ENCODE results near the gene MAPK12. TPM values are rescaled to one million over a fixed set of nuclear protein-coding genes. Genes with fewer than 3 reads are reported as not detected.

The MAPK12 gene
- total and polyA plus RNA-seq, 9 donors = 0.87 to 35.3 (median 23.3) TPM

DNA sequence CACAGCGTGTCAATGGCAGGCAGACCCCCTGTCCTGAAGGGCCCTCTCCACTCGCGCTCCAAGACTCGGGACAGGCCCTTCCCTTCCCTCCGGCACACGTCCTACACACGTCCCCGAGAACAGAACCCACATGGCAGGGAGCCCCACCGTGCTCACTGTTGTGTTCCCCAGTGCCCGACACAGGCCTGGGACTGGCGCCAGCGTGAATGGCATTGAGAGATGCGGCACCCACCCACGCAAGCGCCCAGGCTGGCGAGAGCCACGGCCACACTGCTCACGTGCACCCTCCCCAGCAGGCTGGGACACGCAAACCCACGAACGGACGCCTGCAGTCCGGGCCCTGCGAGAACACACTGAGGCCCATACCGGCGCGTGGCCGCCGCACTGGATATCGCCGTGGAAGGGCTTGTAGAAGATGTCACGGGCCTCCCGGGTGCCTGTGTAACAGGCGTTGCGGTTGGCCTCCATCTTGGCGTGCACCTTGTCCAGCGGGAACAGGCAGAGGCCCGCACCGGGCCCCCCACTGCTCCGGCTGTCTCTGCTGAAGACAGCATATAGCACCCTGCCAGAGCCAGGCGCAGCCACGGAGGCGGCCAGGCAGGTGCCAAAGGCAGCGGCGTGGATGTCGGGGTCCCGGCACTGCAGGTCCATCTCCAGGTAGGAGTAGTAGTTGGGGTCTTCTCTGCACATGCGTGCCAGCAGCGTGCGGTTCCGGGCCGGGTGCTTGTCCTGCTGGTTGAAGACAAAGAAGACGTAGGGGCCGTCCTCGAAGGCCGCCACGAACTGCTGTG is 27.9 kb upstream of the MAPK12 start:
- TF ChIP-seq EP300 (IDR thresholded peaks at IDR 0.05) (no peak), POLR2A (IDR thresholded peaks at IDR 0.05) (no peak)
- TF ChIP-seq, protein P1, sequence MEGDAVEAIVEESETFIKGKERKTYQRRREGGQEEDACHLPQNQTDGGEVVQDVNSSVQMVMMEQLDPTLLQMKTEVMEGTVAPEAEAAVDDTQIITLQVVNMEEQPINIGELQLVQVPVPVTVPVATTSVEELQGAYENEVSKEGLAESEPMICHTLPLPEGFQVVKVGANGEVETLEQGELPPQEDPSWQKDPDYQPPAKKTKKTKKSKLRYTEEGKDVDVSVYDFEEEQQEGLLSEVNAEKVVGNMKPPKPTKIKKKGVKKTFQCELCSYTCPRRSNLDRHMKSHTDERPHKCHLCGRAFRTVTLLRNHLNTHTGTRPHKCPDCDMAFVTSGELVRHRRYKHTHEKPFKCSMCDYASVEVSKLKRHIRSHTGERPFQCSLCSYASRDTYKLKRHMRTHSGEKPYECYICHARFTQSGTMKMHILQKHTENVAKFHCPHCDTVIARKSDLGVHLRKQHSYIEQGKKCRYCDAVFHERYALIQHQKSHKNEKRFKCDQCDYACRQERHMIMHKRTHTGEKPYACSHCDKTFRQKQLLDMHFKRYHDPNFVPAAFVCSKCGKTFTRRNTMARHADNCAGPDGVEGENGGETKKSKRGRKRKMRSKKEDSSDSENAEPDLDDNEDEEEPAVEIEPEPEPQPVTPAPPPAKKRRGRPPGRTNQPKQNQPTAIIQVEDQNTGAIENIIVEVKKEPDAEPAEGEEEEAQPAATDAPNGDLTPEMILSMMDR (IDR thresholded peaks at IDR 0.05) = no peak
- WGBS, 3 donors = 87 to 91% (median 89%) methylated on average over 48 to 57 of the region's 57 CpGs
- Histone ChIP-seq H3K27me3 (no peaks in the 10 kb centered on the region), H3K36me3 (no peaks in the 10 kb centered on the region), H3K4me1 (ENCODE audit: insufficient read depth) (peaks cover 17% of the 10 kb centered on the region), H3K9me3 (no peaks in the 10 kb centered on the region), H3K4me3 (no peak overlapping the region), H3K27ac (no peak overlapping the region)
- intact Hi-C loops (cut with DNase I) = no loop called here
- no peak for DNase-seq

DNA sequence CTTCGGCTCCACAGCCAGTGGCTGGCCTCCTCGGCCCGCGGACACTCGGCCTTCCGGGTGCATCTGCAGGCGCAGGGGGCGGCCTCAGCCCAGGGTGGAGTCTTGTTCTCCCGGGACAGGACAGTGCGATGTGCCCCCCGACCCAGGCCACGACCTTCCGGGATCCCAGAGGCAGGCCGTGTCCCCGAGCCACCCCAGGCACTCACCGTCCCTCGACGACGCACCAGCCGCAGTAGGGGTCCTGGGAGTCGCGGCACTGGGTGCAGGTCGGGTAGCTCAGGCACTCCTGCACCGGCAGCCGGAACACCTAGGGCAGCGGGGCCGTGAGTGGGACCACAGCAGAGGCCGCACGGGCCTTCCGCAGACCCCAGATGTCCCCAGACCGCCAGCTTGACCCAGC is 26.2 kb upstream of the MAPK12 start:
- no peak for TF ChIP-seq POLR2A (IDR thresholded peaks at IDR 0.05)
- TF ChIP-seq, protein P1 (IDR thresholded peaks at IDR 0.05) = no peak
- TF ChIP-seq EP300 (IDR thresholded peaks at IDR 0.05) = no peak
- H3K36me3 ChIP-seq = no peaks in the 10 kb centered on the region
- intact Hi-C loops (cut with DNase I) = no loop called here
- no peak overlapping the region for H3K27ac ChIP-seq
- DNase-seq = no peak
- H3K4me3 ChIP-seq = no peak overlapping the region
- WGBS, 3 donors = 91 to 94% (median 92%) methylated on average over 23 to 31 of the region's 31 CpGs
- no peaks in the 10 kb centered on the region for H3K9me3 ChIP-seq
- peaks cover 5% of the 10 kb centered on the region for H3K4me1 ChIP-seq (ENCODE audit: insufficient read depth)
- no peaks in the 10 kb centered on the region for H3K27me3 ChIP-seq

DNA sequence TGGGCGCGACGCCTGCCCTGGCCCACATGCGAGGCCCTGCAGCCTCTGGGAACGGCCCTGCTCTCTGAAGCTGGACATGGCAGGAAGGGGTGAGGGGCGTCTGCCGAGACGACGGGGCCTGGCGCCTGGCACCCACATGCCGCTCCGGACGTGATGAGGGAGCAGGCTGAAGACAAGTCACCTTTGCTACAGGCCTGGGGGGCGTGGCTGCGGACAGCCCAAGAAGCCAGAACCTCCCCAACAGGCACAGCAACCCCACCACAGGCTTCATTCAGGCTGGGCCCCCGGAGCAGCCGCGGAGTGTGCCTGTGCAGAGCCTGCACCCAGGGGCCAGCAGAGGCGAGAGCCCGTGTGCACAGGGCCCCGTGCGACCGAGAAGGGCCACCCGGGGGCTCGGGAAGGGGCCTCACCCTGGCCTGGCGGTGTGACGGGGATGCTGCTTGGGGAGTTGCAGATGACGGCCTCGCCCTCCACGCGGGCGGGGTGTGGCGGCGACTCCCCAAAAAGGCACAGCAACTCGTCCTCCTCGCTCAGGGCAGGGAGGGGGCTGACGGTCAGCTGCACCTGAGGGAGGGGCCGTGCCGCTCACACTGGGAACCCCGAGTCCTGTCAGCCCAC is 25.3 kb upstream of the MAPK12 start:
- Histone ChIP-seq H3K36me3 (no peaks in the 10 kb centered on the region), H3K27ac (no peak overlapping the region), H3K4me1 (ENCODE audit: insufficient read depth) (no peaks in the 10 kb centered on the region), H3K4me3 (no peak overlapping the region), H3K9me3 (no peaks in the 10 kb centered on the region), H3K27me3 (no peaks in the 10 kb centered on the region)
- TF ChIP-seq, protein P1 (IDR thresholded peaks at IDR 0.05) = no peak
- TF ChIP-seq POLR2A (IDR thresholded peaks at IDR 0.05) (no peak), EP300 (IDR thresholded peaks at IDR 0.05) (no peak)
- WGBS, 3 donors = 82 to 86% (median 84%) methylated on average over 40 of the region's 40 CpGs
- intact Hi-C loops (cut with DNase I) = no loop called here
- no peak for DNase-seq

DNA sequence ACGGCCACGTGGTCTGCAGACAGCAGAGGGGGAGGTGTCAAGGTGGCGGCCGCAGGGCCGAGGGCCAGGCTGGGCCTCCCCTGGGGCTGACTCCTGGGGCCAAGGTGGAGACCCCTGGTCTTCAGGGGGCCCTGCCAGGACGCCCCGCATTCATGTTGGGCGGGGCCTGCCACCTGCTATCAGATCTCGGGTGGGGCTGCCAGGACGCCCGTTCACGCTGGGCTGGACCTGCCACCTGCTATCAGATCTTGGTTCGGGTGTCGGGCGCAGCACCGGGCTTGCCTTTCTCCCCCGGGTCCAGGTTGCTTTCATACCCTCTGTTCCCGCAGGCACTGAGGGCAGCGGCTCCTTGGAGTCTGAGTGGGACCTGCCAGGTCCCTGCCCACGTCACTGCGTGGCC is 24.8 kb upstream of the MAPK12 start:
- Histone ChIP-seq H3K4me1 (ENCODE audit: insufficient read depth) (no peaks in the 10 kb centered on the region), H3K4me3 (no peak overlapping the region), H3K36me3 (no peaks in the 10 kb centered on the region), H3K27ac (no peak overlapping the region), H3K27me3 (no peaks in the 10 kb centered on the region), H3K9me3 (no peaks in the 10 kb centered on the region)
- DNase-seq = no peak
- 85 to 91% (median 86%) methylated on average over 14 to 21 of the region's 21 CpGs for WGBS, 3 donors
- no peak for TF ChIP-seq POLR2A (IDR thresholded peaks at IDR 0.05)
- TF ChIP-seq, protein P1 (IDR thresholded peaks at IDR 0.05) = no peak
- TF ChIP-seq EP300 (IDR thresholded peaks at IDR 0.05) = no peak
- intact Hi-C loops (cut with DNase I) = no loop called here
